ENCODE data around the gene PACRGL. TPM values are rescaled to one million over a fixed set of nuclear protein-coding genes. Genes with fewer than 3 reads are reported as not detected.

The PACRGL gene
- polyA plus RNA-seq, 2 of the 4 experiments (the other 2 are of a cell fraction): 15.1 to 21.8 TPM

- Histone ChIP-seq H3K9me3 (no peaks in the 10 kb centered on the region), H3K4me3 (no peak overlapping the region), H3K27ac (no peak overlapping the region), H3K4me2 (no peak overlapping the region), H3K4me1 (no peaks in the 10 kb centered on the region)
- ChIA-PET POLR2A (no interaction called here), CTCF (no interaction called here)
- FAIRE-seq: no peak
- no peak for ATAC-seq
- no peak for DNase-seq (ENCODE audit: low read depth in 1 of 2, low spot score in 1 of 2)
- TF ChIP-seq MAFK (IDR thresholded peaks at IDR 0.05; ENCODE audit: partially characterized antibody): no peak
- TF ChIP-seq, protein P1, sequence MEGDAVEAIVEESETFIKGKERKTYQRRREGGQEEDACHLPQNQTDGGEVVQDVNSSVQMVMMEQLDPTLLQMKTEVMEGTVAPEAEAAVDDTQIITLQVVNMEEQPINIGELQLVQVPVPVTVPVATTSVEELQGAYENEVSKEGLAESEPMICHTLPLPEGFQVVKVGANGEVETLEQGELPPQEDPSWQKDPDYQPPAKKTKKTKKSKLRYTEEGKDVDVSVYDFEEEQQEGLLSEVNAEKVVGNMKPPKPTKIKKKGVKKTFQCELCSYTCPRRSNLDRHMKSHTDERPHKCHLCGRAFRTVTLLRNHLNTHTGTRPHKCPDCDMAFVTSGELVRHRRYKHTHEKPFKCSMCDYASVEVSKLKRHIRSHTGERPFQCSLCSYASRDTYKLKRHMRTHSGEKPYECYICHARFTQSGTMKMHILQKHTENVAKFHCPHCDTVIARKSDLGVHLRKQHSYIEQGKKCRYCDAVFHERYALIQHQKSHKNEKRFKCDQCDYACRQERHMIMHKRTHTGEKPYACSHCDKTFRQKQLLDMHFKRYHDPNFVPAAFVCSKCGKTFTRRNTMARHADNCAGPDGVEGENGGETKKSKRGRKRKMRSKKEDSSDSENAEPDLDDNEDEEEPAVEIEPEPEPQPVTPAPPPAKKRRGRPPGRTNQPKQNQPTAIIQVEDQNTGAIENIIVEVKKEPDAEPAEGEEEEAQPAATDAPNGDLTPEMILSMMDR (IDR thresholded peaks at IDR 0.05): no peak
- no peak for TF ChIP-seq RARB (CRISPR knock-in tag; IDR thresholded peaks at IDR 0.05)
- no peak for TF ChIP-seq CBX2 (IDR thresholded peaks at IDR 0.05; ENCODE audit: borderline replicate concordance, low read depth)
- no peak for TF ChIP-seq TFCP2L1 (CRISPR knock-in tag; IDR thresholded peaks at IDR 0.05)
- no peak for TF ChIP-seq ATOH8 (CRISPR knock-in tag; IDR thresholded peaks at IDR 0.05; ENCODE audit: low read depth)
- TF ChIP-seq, protein P2, sequence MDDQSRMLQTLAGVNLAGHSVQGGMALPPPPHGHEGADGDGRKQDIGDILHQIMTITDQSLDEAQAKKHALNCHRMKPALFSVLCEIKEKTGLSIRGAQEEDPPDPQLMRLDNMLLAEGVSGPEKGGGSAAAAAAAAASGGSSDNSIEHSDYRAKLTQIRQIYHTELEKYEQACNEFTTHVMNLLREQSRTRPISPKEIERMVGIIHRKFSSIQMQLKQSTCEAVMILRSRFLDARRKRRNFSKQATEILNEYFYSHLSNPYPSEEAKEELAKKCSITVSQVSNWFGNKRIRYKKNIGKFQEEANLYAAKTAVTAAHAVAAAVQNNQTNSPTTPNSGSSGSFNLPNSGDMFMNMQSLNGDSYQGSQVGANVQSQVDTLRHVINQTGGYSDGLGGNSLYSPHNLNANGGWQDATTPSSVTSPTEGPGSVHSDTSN (IDR thresholded peaks at IDR 0.05): no peak
- no peak for TF ChIP-seq HDAC2 (IDR thresholded peaks at IDR 0.05)
- TF ChIP-seq HOXB13 (CRISPR knock-in tag; IDR thresholded peaks at IDR 0.05; ENCODE audit: low read depth): no peak
- no peak for TF ChIP-seq ZC3H11A (IDR thresholded peaks at IDR 0.05)
- TF ChIP-seq HEYL (CRISPR knock-in tag; IDR thresholded peaks at IDR 0.05): no peak
- no peak for TF ChIP-seq PHF8 (IDR thresholded peaks at IDR 0.05; ENCODE audit: borderline replicate concordance, low read depth)
- TF ChIP-seq, protein P3, sequence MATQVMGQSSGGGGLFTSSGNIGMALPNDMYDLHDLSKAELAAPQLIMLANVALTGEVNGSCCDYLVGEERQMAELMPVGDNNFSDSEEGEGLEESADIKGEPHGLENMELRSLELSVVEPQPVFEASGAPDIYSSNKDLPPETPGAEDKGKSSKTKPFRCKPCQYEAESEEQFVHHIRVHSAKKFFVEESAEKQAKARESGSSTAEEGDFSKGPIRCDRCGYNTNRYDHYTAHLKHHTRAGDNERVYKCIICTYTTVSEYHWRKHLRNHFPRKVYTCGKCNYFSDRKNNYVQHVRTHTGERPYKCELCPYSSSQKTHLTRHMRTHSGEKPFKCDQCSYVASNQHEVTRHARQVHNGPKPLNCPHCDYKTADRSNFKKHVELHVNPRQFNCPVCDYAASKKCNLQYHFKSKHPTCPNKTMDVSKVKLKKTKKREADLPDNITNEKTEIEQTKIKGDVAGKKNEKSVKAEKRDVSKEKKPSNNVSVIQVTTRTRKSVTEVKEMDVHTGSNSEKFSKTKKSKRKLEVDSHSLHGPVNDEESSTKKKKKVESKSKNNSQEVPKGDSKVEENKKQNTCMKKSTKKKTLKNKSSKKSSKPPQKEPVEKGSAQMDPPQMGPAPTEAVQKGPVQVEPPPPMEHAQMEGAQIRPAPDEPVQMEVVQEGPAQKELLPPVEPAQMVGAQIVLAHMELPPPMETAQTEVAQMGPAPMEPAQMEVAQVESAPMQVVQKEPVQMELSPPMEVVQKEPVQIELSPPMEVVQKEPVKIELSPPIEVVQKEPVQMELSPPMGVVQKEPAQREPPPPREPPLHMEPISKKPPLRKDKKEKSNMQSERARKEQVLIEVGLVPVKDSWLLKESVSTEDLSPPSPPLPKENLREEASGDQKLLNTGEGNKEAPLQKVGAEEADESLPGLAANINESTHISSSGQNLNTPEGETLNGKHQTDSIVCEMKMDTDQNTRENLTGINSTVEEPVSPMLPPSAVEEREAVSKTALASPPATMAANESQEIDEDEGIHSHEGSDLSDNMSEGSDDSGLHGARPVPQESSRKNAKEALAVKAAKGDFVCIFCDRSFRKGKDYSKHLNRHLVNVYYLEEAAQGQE (IDR thresholded peaks at IDR 0.05): no peak
- 0% methylated on average over 1 of the region's 1 CpG for WGBS (ENCODE audit: missing lambda C conversion rate)
Observed at GRCh38 chr4:20679951-20680350, 20.3 kb upstream of the PACRGL start.

- ChIA-PET POLR2A (no interaction called here), CTCF (no interaction called here)
- WGBS (ENCODE audit: missing lambda C conversion rate): 6% methylated on average over 1 of the region's 1 CpG
- no peak for ATAC-seq
- TF ChIP-seq MAFK (IDR thresholded peaks at IDR 0.05; ENCODE audit: partially characterized antibody): no peak
- no peak for TF ChIP-seq HES2 (IDR thresholded peaks at IDR 0.05)
- TF ChIP-seq TFCP2L1 (CRISPR knock-in tag; IDR thresholded peaks at IDR 0.05): no peak
- TF ChIP-seq MYC (IDR thresholded peaks at IDR 0.05; ENCODE audit: borderline replicate concordance, low read length): no peak
- no peak for TF ChIP-seq NFE2L2 (conservative IDR thresholded peaks at IDR 0.05; ENCODE audit: low read length)
- TF ChIP-seq HOXA7 (CRISPR knock-in tag; IDR thresholded peaks at IDR 0.05): no peak
- no peak for TF ChIP-seq RNF2 (IDR thresholded peaks at IDR 0.05; ENCODE audit: borderline replicate concordance, low read depth)
- TF ChIP-seq HEYL (CRISPR knock-in tag; IDR thresholded peaks at IDR 0.05): no peak
- TF ChIP-seq FOSL2 (IDR thresholded peaks at IDR 0.05): no peak
- no peak for TF ChIP-seq FOSL2 (CRISPR knock-in tag; IDR thresholded peaks at IDR 0.05)
- TF ChIP-seq SREBF2 (IDR thresholded peaks at IDR 0.05): no peak
- no peak overlapping the region for H3K4me3 ChIP-seq
- H3K9me3 ChIP-seq: no peaks in the 10 kb centered on the region
- no peak overlapping the region for H3K27ac ChIP-seq
- DNase-seq (ENCODE audit: low read depth in 1 of 2, low spot score in 1 of 2): no peak
- H3K4me2 ChIP-seq: no peak overlapping the region
- no peaks in the 10 kb centered on the region for H3K4me1 ChIP-seq
- FAIRE-seq: no peak
Observed at GRCh38 chr4:20680736-20681135, 19.5 kb upstream of the PACRGL start.

Measured in A549 (cell line).